Nephron (organoid): ENCODE measurements around the gene VWF.

ENCODE experiments used
- H3K27ac Mint-ChIP-seq, 3 experiments: 2 replicates each; pipeline ENCODE4 v1.8.0; 2020; ENCODE audit warnings: mixed read lengths in 3 of 3, mild to moderate bottlenecking in 2 of 3, moderate library complexity in 1 of 3
- H3K27me3 Mint-ChIP-seq: 2 replicates; pipeline ENCODE4 v1.8.0; 2021; ENCODE audit warnings: low read depth, mild to moderate bottlenecking, moderate library complexity, mixed read lengths
- H3K36me3 Mint-ChIP-seq: 2 replicates; pipeline ENCODE4 v1.8.0; 2020; ENCODE audit warnings: low read depth, mixed read lengths
- H3K4me1 Mint-ChIP-seq: 2 replicates; pipeline ENCODE4 v1.8.0; 2020; ENCODE audit warnings: mixed read lengths
- H3K4me3 Mint-ChIP-seq, 3 experiments: 2 replicates each; pipeline ENCODE4 v1.8.0; 2020; ENCODE audit warnings: mild to moderate bottlenecking in 3 of 3, mixed read lengths in 3 of 3, moderate library complexity in 2 of 3
- H3K9me3 Mint-ChIP-seq: 2 replicates; pipeline ENCODE4 v1.8.0; 2020; ENCODE audit warnings: mixed read lengths
- TF ChIP-seq, protein P1 (sequence below), 3 experiments: fragments of 200-600 bp; sonication (generic); IDR thresholded peaks; one replicate each; pipeline ENCODE4 v1.5.0; 2021; ENCODE audit warnings: antibody characterized with exemption in 3 of 3; ENCODE audit not compliant: unreplicated experiment in 3 of 3

Gene VWF

DNA sequence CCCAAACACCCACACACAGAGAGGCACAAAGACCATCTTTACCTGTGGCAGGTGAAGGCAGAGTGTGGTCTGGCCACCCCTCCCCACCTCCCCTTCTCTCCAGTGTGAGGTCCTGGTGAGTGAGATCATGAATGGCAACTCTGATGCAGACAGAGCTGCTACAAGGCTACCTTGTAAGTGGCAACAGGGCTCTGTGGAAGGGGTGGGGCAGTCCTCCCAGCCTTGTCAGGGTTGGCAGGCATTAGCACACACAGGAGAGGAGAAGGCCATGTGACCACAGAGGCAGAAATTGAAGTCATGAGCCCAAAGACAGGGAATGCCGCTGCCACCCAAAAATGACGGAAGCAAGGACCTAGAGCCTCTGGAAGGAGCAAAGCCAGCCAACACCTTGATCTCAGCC is 30.7 kb downstream of the VWF start:
- no peaks in the 10 kb centered on the region for H3K36me3 Mint-ChIP-seq
- TF ChIP-seq, protein P1, sequence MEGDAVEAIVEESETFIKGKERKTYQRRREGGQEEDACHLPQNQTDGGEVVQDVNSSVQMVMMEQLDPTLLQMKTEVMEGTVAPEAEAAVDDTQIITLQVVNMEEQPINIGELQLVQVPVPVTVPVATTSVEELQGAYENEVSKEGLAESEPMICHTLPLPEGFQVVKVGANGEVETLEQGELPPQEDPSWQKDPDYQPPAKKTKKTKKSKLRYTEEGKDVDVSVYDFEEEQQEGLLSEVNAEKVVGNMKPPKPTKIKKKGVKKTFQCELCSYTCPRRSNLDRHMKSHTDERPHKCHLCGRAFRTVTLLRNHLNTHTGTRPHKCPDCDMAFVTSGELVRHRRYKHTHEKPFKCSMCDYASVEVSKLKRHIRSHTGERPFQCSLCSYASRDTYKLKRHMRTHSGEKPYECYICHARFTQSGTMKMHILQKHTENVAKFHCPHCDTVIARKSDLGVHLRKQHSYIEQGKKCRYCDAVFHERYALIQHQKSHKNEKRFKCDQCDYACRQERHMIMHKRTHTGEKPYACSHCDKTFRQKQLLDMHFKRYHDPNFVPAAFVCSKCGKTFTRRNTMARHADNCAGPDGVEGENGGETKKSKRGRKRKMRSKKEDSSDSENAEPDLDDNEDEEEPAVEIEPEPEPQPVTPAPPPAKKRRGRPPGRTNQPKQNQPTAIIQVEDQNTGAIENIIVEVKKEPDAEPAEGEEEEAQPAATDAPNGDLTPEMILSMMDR (IDR thresholded peaks at IDR 0.05; ENCODE audit: unreplicated experiment in 3 of 3) = no peak
- no peak overlapping the region for H3K4me3 Mint-ChIP-seq
- H3K9me3 Mint-ChIP-seq = peaks cover 13% of the 10 kb centered on the region
- H3K27ac Mint-ChIP-seq = no peak overlapping the region
- H3K27me3 Mint-ChIP-seq = peaks cover 10% of the 10 kb centered on the region
- peaks cover 21% of the 10 kb centered on the region for H3K4me1 Mint-ChIP-seq

DNA sequence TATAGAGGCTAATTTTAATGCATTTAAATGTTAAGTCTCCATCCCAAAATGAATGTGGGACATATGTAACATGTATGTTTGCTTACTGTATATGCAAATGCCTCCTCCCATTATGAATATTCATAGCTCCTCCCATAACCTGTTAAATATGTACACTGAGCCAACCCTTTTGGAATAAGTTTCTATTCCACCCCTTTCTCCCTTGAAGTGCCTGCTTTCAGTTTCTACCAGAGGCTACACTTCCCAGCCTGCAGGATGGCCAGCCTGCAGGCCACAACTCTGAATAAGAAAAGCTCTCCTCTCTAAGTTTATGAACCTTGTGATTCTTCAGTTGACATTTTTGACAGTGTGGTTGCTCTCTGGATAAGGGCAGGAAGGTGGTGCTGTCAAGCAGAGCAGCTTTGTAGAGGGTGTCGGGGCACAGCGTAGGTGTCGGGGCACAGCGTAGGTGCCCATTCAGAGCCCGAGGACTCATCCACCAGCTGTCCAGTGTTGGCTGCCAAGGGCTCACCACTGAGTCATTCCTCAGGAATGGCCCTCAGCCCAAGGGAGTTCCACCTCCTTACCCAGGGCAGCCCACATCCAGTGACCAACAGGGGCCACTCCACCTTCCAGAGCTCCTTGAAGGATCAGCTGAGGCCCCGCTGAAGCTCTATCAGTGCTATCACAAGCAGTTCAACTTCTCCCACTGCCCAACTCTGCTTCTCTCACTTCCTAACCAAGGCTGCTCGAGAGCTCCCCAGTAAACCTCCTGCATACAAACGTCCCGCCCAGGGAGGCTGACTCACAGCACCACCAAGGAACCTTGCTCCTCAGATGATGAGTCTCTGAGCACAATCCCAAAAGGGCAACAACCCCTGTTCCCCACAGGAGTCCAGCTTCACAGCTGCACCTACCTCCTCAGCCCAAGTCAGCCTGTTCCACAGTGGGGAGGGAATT is 31.4 kb downstream of the VWF start:
- Mint-ChIP-seq H3K27me3 (peaks cover 6% of the 10 kb centered on the region), H3K36me3 (no peaks in the 10 kb centered on the region), H3K9me3 (peaks cover 6% of the 10 kb centered on the region), H3K27ac (peak overlapping the region in 1 of 3 experiments; percentile 30), H3K4me1 (peaks cover 23% of the 10 kb centered on the region), H3K4me3 (no peak overlapping the region)
- TF ChIP-seq, protein P1 (IDR thresholded peaks at IDR 0.05; ENCODE audit: unreplicated experiment in 3 of 3) = no peak

DNA sequence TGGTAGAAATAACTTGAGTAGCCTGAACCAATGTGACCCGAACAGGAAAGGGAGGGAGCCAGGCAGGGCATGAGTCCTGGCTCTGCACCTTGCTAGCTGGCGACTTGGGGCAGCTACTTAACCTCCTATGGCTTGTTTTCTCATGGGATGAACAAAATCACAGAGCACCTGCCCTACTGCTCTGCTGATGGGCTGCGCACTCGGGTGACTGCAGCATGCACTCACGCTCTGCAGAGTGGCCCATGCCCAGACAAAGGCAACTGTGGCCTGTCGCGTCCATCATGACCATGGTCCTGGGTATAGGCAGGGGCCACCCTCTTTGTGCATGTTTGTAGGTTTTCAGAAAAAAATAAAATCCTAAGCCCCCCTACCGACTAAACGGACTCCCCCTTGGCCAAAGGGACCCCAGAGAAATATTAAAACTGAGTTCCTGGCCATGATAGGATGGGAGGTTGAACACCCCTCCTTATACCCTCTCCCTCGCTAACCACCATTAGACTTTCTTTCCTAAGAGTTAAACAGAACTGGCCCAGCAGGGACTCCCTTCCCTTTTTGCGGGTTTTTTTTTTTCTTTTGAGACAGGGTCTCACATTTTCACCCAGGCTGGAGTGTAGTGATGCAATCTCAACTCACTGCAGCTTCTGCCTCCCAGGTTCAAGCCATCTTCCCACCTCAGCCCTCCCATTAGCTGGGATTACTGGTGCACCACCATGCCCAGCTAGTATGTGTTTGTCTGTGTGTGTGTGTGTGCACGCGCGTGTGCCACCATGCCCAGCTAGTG is 32.5 kb downstream of the VWF start:
- peaks cover 4% of the 10 kb centered on the region for H3K9me3 Mint-ChIP-seq
- peaks cover 6% of the 10 kb centered on the region for H3K27me3 Mint-ChIP-seq
- H3K36me3 Mint-ChIP-seq = no peaks in the 10 kb centered on the region
- TF ChIP-seq, protein P1 (IDR thresholded peaks at IDR 0.05; ENCODE audit: unreplicated experiment in 3 of 3) = no peak
- no peak overlapping the region for H3K4me3 Mint-ChIP-seq
- H3K4me1 Mint-ChIP-seq = peaks cover 25% of the 10 kb centered on the region
- no peak overlapping the region for H3K27ac Mint-ChIP-seq

DNA sequence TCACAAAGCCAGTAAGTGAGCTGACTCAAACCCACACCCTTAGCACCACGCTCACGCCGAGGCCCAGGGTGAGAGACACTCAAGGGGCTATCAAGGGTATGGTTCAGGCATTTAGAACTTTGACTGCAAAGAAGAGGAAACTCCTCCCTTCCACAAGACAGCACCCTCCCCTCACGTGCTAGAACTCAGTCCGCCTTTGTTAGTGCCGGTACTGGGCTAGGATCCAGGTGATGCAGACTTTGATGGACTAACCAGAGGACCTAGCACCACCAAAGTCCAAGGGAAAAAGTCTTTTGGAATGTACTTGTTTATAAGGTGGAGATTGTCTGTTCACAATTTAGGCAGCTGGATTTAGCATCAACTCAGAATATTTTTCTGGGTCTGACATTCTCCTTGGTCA is 33.7 kb downstream of the VWF start:
- H3K9me3 Mint-ChIP-seq = peaks cover 4% of the 10 kb centered on the region
- peaks cover 3% of the 10 kb centered on the region for H3K27me3 Mint-ChIP-seq
- peak overlapping the region in 1 of 3 experiments; percentile 22 for H3K4me3 Mint-ChIP-seq
- no peak overlapping the region for H3K27ac Mint-ChIP-seq
- TF ChIP-seq, protein P1 (IDR thresholded peaks at IDR 0.05; ENCODE audit: unreplicated experiment in 3 of 3) = no peak
- H3K4me1 Mint-ChIP-seq = peaks cover 31% of the 10 kb centered on the region
- no peaks in the 10 kb centered on the region for H3K36me3 Mint-ChIP-seq

DNA sequence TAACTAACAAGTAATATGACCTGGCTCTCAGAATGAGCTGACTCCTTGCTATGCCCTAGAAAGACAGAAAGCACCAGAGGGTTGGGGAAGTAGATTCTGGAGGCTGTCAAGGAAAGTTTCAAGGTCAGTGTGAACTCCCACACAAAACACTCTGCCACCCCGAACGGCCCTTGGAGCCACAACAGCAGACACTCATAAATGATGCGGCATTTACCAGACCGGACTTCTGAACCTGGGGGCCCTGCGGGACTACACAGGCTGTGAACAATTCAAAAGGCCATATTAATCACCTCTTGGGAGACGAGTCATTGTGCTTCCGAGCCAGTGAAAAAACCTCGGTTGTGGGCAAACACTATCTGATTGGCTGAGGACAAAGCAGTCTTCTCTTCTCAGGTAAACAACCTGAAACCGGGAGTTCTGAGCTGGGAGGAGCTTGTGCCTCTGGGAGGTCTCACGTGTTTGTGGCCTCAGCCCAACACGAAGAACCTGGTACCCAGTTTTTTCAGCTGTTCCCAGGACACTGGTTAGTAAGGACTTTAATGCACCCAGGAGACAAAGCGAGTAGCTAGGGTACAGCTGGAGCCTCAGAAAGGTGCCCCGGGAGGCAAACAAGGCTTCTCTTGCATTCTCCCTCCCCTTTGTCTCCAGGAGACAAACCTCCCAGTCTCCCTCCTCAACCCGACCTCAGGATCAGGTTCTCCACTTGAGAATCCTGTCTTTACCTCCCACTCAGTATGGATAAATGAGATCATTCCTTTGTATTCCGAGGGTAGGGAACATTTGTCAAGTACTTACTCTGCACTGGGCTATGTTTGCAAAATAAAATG is 35.3 kb downstream of the VWF start:
- Mint-ChIP-seq H3K9me3 (peaks cover 4% of the 10 kb centered on the region), H3K4me1 (peaks cover 44% of the 10 kb centered on the region), H3K27me3 (peaks cover 3% of the 10 kb centered on the region), H3K4me3 (no peak overlapping the region), H3K36me3 (no peaks in the 10 kb centered on the region), H3K27ac (peak overlapping the region; percentile 31 to 81 (median 57))
- TF ChIP-seq, protein P1 (IDR thresholded peaks at IDR 0.05; ENCODE audit: unreplicated experiment in 3 of 3) = no peak
